Adrenal gland (tissue), 5 donors: ENCODE results near the gene LRP1B.

Source experiments
- CTCF ChIP-seq, 6 experiments: fragments of 450-650 bp in 4 of 6; fragments of 200-600 bp in 2 of 6; sonication (generic) in 1 of 6; IDR thresholded peaks; 1 replicate in 5 of 6; 2 replicates in 1 of 6; pipeline versions ENCODE4 v1.5.1 to v1.8.0; 2016 to 2021; ENCODE audit warnings: antibody characterized with exemption in 6 of 6, mild to moderate bottlenecking in 2 of 6, moderate library complexity in 1 of 6
- POLR2A ChIP-seq, 2 donors: fragments of 450-650 bp; IDR thresholded peaks; one replicate each; pipeline ENCODE4 v1.6.1; 2017; ENCODE audit warnings: antibody characterized with exemption in 2 of 2, mild to moderate bottlenecking in 2 of 2, moderate library complexity in 1 of 2
- donor health status: DM: no; HTN: no; CAD: no.

GRCh38 chr2:142061733-142062132 lies 69.1 kb downstream of the LRP1B start:
- TF ChIP-seq CTCF (IDR thresholded peaks at IDR 0.05) (no peak), POLR2A (IDR thresholded peaks at IDR 0.05) (no peak)
